MCF 10A (cell line): ENCODE measurements around the gene VIM. TPM values are rescaled to one million over a fixed set of nuclear protein-coding genes. Genes with fewer than 3 reads are reported as not detected.
A peak's percentile ranks its signal among the peaks of the same experiment; 100 is the strongest.

Experiments
- BruUV-seq: library from RNA; stranded (reverse); fragments of 400-500 nt; replicated peaks from 2 replicates; lab custom pipeline; 2021; lab: Mats Ljungman, UMichigan
- CTCF ChIA-PET: fragments of 300-600 bp; sonication (Branson Sonifier 250); formaldehyde crosslinking; extraction: SDS; loops from one replicate; lab custom pipeline; 2021; ENCODE audit warnings: antibody characterized with exemption, inconsistent platforms; lab: Yijun Ruan, JAX
- POLR2A ChIA-PET: fragments of 300-600, 350-650 bp; sonication (Branson Sonifier 250); formaldehyde crosslinking; extraction: SDS; loops from one replicate; lab custom pipeline; 2020; ENCODE audit warnings: antibody characterized with exemption, inconsistent platforms; lab: Yijun Ruan, JAX
- DNase-seq: peaks from one replicate; pipeline ENCODE4 v3.0.0-alpha.2; 2018; ENCODE audit not compliant: unreplicated experiment
- H3K27ac Mint-ChIP-seq: one replicate; pipeline ENCODE4 v1.8.0; 2022; ENCODE audit warnings: mild to moderate bottlenecking, low read depth, mixed read lengths; ENCODE audit not compliant: unreplicated experiment
- H3K27me3 Mint-ChIP-seq: one replicate; pipeline ENCODE4 v1.8.0; 2022; ENCODE audit warnings: mixed read lengths; ENCODE audit not compliant: insufficient read depth, unreplicated experiment
- H3K36me3 Mint-ChIP-seq: one replicate; pipeline ENCODE4 v1.8.0; 2022; ENCODE audit warnings: mild to moderate bottlenecking, moderate library complexity, mixed read lengths; ENCODE audit not compliant: insufficient read depth, unreplicated experiment
- H3K4me1 Mint-ChIP-seq: one replicate; pipeline ENCODE4 v1.8.0; 2022; ENCODE audit warnings: mixed read lengths; ENCODE audit not compliant: insufficient read depth, unreplicated experiment
- H3K4me3 Mint-ChIP-seq: one replicate; pipeline ENCODE4 v1.8.0; 2022; ENCODE audit warnings: mild to moderate bottlenecking, moderate library complexity, mixed read lengths; ENCODE audit not compliant: unreplicated experiment
- H3K9me3 Mint-ChIP-seq: one replicate; pipeline ENCODE4 v1.8.0; 2022; ENCODE audit warnings: mixed read lengths; ENCODE audit not compliant: unreplicated experiment
- intact Hi-C: fragments of 100-400 bp; cut with micrococcal nuclease; formaldehyde crosslinking; loops from 2 replicates; pipeline ENCODE4 v1.14.1; 2022
- total RNA-seq: library from RNA; stranded (reverse); gene quantifications from 2 replicates; pipeline ENCODE4 v1.2.3, GENCODE V29; 2022
- TF ChIP-seq, protein P1 (sequence below): fragments of 200-600 bp; IDR thresholded peaks from one replicate; pipeline ENCODE4 v1.8.0; 2022; ENCODE audit warnings: antibody characterized with exemption, mild to moderate bottlenecking; ENCODE audit not compliant: unreplicated experiment

The VIM gene
- total RNA-seq, 1 experiment from 2014 or later: 1,430 TPM

DNA sequence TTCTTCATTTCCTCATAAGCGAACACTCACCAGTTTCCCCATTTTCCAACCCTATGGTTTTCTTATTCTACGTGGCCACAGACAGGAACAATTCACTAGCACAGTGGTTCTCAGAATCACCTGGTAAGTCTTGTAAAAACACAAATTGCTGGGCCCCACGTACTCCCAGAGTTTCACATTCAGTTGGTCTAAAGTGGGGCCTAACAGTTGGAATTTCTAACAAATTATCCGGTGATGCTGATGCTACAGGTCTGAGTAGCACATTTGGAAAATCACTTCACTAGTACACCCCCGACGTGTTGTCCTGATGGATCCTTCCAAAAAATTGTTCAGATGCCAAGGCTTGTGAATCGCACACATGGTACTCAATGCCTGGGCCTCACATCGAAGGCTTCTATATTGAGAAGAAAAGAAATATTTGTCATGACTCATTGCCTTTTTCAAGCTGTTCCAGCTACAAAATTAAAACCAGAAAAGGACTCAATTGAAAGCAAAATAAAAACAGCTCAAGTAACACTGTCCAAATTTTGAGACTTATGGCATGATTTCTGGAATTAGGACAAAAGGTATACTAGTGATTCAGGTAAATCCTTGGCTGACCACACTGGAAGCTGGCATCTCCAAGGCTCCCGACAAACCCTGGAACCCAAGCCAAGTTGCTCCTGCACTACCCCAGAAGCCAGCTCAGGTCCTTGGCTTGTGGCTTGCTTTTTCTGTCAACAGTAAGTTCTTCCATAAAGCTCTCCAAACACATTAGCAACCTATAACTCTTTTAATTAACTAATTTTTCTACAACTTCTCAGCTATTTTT is 12.9 kb upstream of the VIM start:
- no peaks in the 10 kb centered on the region for H3K27me3 Mint-ChIP-seq
- ChIA-PET CTCF (interaction anchor here (0.5 to 1.9 kb wide), 6 partner anchors 14 to 546 kb away, joined by 3 to 11 read pairs (median 4); partner anchors contain the start of gene TRDMT1), POLR2A (interaction anchor here (0.6 to 5.0 kb wide), 12 partner anchors 9 to 1034 kb away, joined by 3 to 56 read pairs (median 4); partner anchors contain the start of genes STAM, TRDMT1 and VIM)
- H3K4me3 Mint-ChIP-seq: peak overlapping the region; percentile 67
- DNase-seq: peak; percentile 96
- peaks cover 29% of the 10 kb centered on the region for H3K4me1 Mint-ChIP-seq
- BruUV-seq: TSS peak; percentile 81
- peak overlapping the region; percentile 95 for H3K27ac Mint-ChIP-seq
- H3K9me3 Mint-ChIP-seq: no peaks in the 10 kb centered on the region
- no peaks in the 10 kb centered on the region for H3K36me3 Mint-ChIP-seq
- TF ChIP-seq, protein P1, sequence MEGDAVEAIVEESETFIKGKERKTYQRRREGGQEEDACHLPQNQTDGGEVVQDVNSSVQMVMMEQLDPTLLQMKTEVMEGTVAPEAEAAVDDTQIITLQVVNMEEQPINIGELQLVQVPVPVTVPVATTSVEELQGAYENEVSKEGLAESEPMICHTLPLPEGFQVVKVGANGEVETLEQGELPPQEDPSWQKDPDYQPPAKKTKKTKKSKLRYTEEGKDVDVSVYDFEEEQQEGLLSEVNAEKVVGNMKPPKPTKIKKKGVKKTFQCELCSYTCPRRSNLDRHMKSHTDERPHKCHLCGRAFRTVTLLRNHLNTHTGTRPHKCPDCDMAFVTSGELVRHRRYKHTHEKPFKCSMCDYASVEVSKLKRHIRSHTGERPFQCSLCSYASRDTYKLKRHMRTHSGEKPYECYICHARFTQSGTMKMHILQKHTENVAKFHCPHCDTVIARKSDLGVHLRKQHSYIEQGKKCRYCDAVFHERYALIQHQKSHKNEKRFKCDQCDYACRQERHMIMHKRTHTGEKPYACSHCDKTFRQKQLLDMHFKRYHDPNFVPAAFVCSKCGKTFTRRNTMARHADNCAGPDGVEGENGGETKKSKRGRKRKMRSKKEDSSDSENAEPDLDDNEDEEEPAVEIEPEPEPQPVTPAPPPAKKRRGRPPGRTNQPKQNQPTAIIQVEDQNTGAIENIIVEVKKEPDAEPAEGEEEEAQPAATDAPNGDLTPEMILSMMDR: no peak
- intact Hi-C loops: no loop called here

DNA sequence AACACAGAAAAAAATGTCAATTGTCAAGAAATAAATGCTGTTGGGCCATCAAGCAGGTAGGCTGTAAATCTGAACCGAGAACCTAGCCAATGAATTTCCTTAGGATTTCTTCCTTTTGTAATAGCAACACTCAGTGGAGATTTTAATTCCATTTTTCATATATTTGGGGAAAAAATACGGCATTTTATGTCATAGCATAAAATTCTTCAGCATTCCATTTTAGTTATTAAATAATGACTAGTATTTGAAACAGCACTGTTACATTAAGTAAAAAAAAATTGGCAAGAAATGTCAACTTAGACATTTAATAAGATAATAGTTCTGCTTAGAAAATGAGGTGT is 12.3 kb upstream of the VIM start:
- ChIA-PET POLR2A (interaction anchor here (0.6 to 5.0 kb wide), 13 partner anchors 9 to 1034 kb away, joined by 3 to 56 read pairs (median 3); partner anchors contain the start of genes STAM, TRDMT1 and VIM), CTCF (interaction anchor here (0.7 to 1.9 kb wide), 5 partner anchors 14 to 546 kb away, joined by 3 to 11 read pairs (median 4); partner anchors contain the start of gene TRDMT1)
- intact Hi-C loops: loop anchor here (1.0 kb wide), 2 partner anchors 13 to 14 kb away; partner anchors contain the start of genes TRDMT1 and VIM
- Mint-ChIP-seq H3K4me1 (peaks cover 24% of the 10 kb centered on the region), H3K27ac (peak overlapping the region; percentile 95), H3K4me3 (peak overlapping the region; percentile 19), H3K36me3 (no peaks in the 10 kb centered on the region), H3K9me3 (no peaks in the 10 kb centered on the region), H3K27me3 (no peaks in the 10 kb centered on the region)
- DNase-seq: no peak
- TF ChIP-seq, protein P1: no peak
- BruUV-seq: TSS peak; percentile 75

DNA sequence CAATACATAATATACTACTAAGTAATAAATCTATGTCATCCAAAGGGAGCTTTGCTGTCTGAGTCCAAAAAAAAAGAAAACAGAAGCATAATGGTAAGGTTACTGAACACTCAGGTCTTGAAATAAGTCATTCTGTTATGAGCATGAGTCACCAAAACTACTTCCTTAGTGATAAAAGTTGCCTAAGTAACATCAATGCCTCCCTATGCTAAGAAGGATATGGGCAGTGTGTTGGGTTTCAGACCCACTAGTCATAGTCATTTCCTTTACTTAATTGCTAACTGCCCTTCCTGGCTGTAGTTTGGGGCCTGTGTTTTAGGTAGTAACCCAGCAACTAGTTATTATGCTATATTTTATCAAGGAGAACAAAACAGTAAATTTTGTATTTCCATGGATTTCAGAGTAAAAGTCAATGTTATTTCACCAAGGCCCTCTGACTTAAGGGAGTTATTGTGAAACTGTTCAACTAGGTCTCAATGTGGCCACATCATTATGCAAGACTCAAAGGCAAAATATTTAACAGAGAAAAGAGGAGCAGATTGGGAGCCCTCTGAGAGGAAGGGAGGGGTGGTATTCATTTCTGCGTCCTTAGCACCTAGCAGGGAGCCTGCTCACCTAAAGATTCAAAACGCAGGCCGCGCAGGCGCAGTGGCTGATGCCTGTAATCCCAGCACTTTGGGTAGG is 11.7 kb upstream of the VIM start:
- CTCF ChIA-PET: interaction anchor here (0.7 to 1.9 kb wide), 5 partner anchors 13 to 17 kb away, joined by 3 to 11 read pairs (median 4); partner anchors contain the start of gene TRDMT1
- peak overlapping the region; percentile 19 for H3K4me3 Mint-ChIP-seq
- peak; percentile 87 for DNase-seq
- POLR2A ChIA-PET: interaction anchor here (0.7 to 5.0 kb wide), 7 partner anchors 9 to 368 kb away, joined by 3 to 56 read pairs (median 4); partner anchors contain the start of genes TRDMT1 and VIM
- TF ChIP-seq, protein P1: no peak
- intact Hi-C loops: loop anchor here (1.0 kb wide), 2 partner anchors 12 to 15 kb away; partner anchors contain the start of genes TRDMT1 and VIM
- no TSS peak for BruUV-seq
- peaks cover 28% of the 10 kb centered on the region for H3K4me1 Mint-ChIP-seq
- H3K27me3 Mint-ChIP-seq: no peaks in the 10 kb centered on the region
- peak overlapping the region; percentile 95 for H3K27ac Mint-ChIP-seq
- no peaks in the 10 kb centered on the region for H3K36me3 Mint-ChIP-seq
- no peaks in the 10 kb centered on the region for H3K9me3 Mint-ChIP-seq
